SK-N-SH treated with all-trans-retinoic acid at 6 μM for 48 hours (cell line): ENCODE results near the gene IFNL3.

Experiments
- ZFP30 ChIP-seq: fragments of 450-650 bp; formaldehyde crosslinking; IDR thresholded peaks from 2 replicates; pipeline ENCODE4 v1.5.0; 2022; ENCODE audit warnings: mild to moderate bottlenecking, moderate library complexity
- TF ChIP-seq, protein P1 (sequence below): fragments of 250-450 bp; sonication (Bioruptor Pico); IDR thresholded peaks from 2 replicates; pipeline ENCODE4 v1.8.0; 2020; ENCODE audit warnings: mild to moderate bottlenecking, moderate library complexity, borderline replicate concordance

DNA sequence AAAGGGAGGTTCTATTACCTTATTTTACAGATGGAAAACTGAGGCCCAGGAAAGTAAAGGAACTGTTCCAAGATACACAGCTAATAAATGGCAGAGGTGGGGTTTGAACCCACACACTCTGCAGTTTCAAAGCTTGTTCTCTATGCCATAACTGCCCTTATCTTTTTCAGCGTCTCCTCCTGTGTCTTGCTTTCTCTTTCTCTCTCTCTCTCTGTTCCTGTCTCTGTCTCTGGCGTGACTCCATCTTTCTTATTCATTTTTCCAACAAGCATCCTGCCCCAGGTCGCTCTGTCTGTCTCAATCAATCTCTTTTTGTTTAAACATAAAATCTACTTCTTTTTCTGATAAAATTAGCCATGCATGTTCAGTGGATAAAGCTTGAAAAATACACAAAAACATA, 7.0 kb upstream of the IFNL3 start:
- TF ChIP-seq ZFP30 = no peak
- TF ChIP-seq, protein P1, sequence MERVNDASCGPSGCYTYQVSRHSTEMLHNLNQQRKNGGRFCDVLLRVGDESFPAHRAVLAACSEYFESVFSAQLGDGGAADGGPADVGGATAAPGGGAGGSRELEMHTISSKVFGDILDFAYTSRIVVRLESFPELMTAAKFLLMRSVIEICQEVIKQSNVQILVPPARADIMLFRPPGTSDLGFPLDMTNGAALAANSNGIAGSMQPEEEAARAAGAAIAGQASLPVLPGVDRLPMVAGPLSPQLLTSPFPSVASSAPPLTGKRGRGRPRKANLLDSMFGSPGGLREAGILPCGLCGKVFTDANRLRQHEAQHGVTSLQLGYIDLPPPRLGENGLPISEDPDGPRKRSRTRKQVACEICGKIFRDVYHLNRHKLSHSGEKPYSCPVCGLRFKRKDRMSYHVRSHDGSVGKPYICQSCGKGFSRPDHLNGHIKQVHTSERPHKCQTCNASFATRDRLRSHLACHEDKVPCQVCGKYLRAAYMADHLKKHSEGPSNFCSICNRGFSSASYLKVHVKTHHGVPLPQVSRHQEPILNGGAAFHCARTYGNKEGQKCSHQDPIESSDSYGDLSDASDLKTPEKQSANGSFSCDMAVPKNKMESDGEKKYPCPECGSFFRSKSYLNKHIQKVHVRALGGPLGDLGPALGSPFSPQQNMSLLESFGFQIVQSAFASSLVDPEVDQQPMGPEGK (CRISPR knock-in tag) = no peak
